ENCODE results near the gene NINJ2. TPM values are rescaled to one million over a fixed set of nuclear protein-coding genes. Genes with fewer than 3 reads are reported as not detected.
A peak's percentile ranks its signal among the peaks of the same experiment; 100 is the strongest.

The NINJ2 gene
- total and polyA plus RNA-seq, 4 experiments from 2014 or later: 3.7 to 30.3 (median 15.0) TPM

- H3K9me3 ChIP-seq (ENCODE audit: control insufficient read depth in 1 of 2, low read length in 2 of 2): no peaks in the 10 kb centered on the region
- peaks cover 0 to 2% (median 0%) of the 10 kb centered on the region in 8 donors for H3K9me3 Mint-ChIP-seq
- H3K27ac Mint-ChIP-seq: peak overlapping the region in 2 of 7 donors; percentile 36 to 59
- peaks cover 13% of the 10 kb centered on the region for H3K4me1 ChIP-seq (ENCODE audit: insufficient read depth, low read length)
- H3K4me3 ChIP-seq (ENCODE audit: low read length in 2 of 2): no peak overlapping the region
- ChIA-PET CTCF (ENCODE audit: partially characterized antibody) (interaction anchor here (1.1 to 1.2 kb wide), 2 partner anchors 26 to 60 kb away, joined by 4 read pairs; no protein-coding TSS in a partner anchor), POLR2A (ENCODE audit: partially characterized antibody) (no interaction called here)
- H3K27ac ChIP-seq (ENCODE audit: low read depth, low read length): no peak overlapping the region
- no peaks in the 10 kb centered on the region for H3K36me3 ChIP-seq (ENCODE audit: insufficient read depth, low read length)
- no peaks in the 10 kb centered on the region for H3K36me3 Mint-ChIP-seq
- H3K27me3 Mint-ChIP-seq: no peaks in the 10 kb centered on the region
- intact Hi-C loops (cut with micrococcal nuclease): no loop called here
- H3K4me3 Mint-ChIP-seq: no peak overlapping the region
- no peak for DNase-seq
- peaks cover 10 to 16% (median 14%) of the 10 kb centered on the region in 4 donors for H3K4me1 Mint-ChIP-seq
- no peaks in the 10 kb centered on the region for H3K27me3 ChIP-seq (ENCODE audit: insufficient read depth, low read length)
Observed at GRCh38 chr12:690466-690865, 27.2 kb upstream of the NINJ2 start.

- ChIA-PET POLR2A (ENCODE audit: partially characterized antibody) (interaction anchor here (0.6 to 4.0 kb wide), 14 partner anchors 9 to 119 kb away, joined by 3 to 60 read pairs (median 8); partner anchors contain the start of genes NINJ2 and WNK1), CTCF (ENCODE audit: partially characterized antibody) (interaction anchor here (0.8 to 3.5 kb wide), 9 partner anchors 9 to 129 kb away, joined by 3 to 41 read pairs (median 6); partner anchors contain the start of gene WNK1)
- no peaks in the 10 kb centered on the region for H3K9me3 ChIP-seq (ENCODE audit: control insufficient read depth in 1 of 2, low read length in 2 of 2)
- no peaks in the 10 kb centered on the region for H3K36me3 ChIP-seq (ENCODE audit: insufficient read depth, low read length)
- peak; percentile 90 to 97 (median 92) for DNase-seq
- peak overlapping the region; percentile 90 to 100 (median 99) for H3K27ac Mint-ChIP-seq
- peak overlapping the region; percentile 81 for H3K27ac ChIP-seq (ENCODE audit: low read depth, low read length)
- peak overlapping the region in 7 of 8 donors; percentile 53 to 81 (median 73) for H3K4me3 Mint-ChIP-seq
- peaks cover 32 to 43% (median 35%) of the 10 kb centered on the region in 4 donors for H3K4me1 Mint-ChIP-seq
- no peaks in the 10 kb centered on the region for H3K27me3 ChIP-seq (ENCODE audit: insufficient read depth, low read length)
- H3K4me3 ChIP-seq (ENCODE audit: low read length in 2 of 2): no peak overlapping the region
- H3K4me1 ChIP-seq (ENCODE audit: insufficient read depth, low read length): peaks cover 33% of the 10 kb centered on the region
- no peaks in the 10 kb centered on the region for H3K9me3 Mint-ChIP-seq
- H3K27me3 Mint-ChIP-seq: no peaks in the 10 kb centered on the region
- intact Hi-C loops (cut with micrococcal nuclease): loop anchor here (1.0 to 5.0 kb wide), 7 partner anchors 11 to 262 kb away; partner anchors contain the start of gene RAD52
- no peaks in the 10 kb centered on the region for H3K36me3 Mint-ChIP-seq
Observed at GRCh38 chr12:685388-685787, 22.1 kb upstream of the NINJ2 start.

GRCh38 chr12:684416-684815 lies 21.2 kb upstream of the NINJ2 start:
- H3K27ac Mint-ChIP-seq: peak overlapping the region; percentile 90 to 100 (median 99)
- ChIA-PET CTCF (ENCODE audit: partially characterized antibody) (interaction anchor here (0.9 to 3.5 kb wide), 4 partner anchors 22 to 109 kb away, joined by 3 to 41 read pairs (median 4); partner anchors contain the start of gene WNK1), POLR2A (ENCODE audit: partially characterized antibody) (interaction anchor here (1.2 to 4.0 kb wide), 6 partner anchors 10 to 67 kb away, joined by 3 to 60 read pairs (median 22); partner anchors contain the start of gene WNK1)
- intact Hi-C loops (cut with micrococcal nuclease): loop anchor here (2.0 kb wide), 2 partner anchors 18 to 40 kb away; no protein-coding TSS in a partner anchor
- peak overlapping the region in 6 of 8 donors; percentile 13 to 60 (median 34) for H3K4me3 Mint-ChIP-seq
- no peaks in the 10 kb centered on the region for H3K27me3 ChIP-seq (ENCODE audit: insufficient read depth, low read length)
- H3K9me3 Mint-ChIP-seq: no peaks in the 10 kb centered on the region
- peaks cover 33% of the 10 kb centered on the region for H3K4me1 ChIP-seq (ENCODE audit: insufficient read depth, low read length)
- H3K9me3 ChIP-seq (ENCODE audit: control insufficient read depth in 1 of 2, low read length in 2 of 2): no peaks in the 10 kb centered on the region
- DNase-seq: no peak
- no peaks in the 10 kb centered on the region for H3K36me3 Mint-ChIP-seq
- H3K36me3 ChIP-seq (ENCODE audit: insufficient read depth, low read length): no peaks in the 10 kb centered on the region
- no peaks in the 10 kb centered on the region for H3K27me3 Mint-ChIP-seq
- H3K4me1 Mint-ChIP-seq: peaks cover 33 to 50% (median 37%) of the 10 kb centered on the region in 4 donors
- peak overlapping the region; percentile 81 for H3K27ac ChIP-seq (ENCODE audit: low read depth, low read length)
- H3K4me3 ChIP-seq (ENCODE audit: low read length in 2 of 2): no peak overlapping the region

- DNase-seq: no peak
- CTCF ChIA-PET (ENCODE audit: partially characterized antibody): interaction anchor here (1.4 kb wide), 1 partner anchor 69 kb away, joined by 3 read pairs; no protein-coding TSS in a partner anchor
- Histone ChIP-seq H3K9me3 (ENCODE audit: control insufficient read depth in 1 of 2, low read length in 2 of 2) (no peaks in the 10 kb centered on the region), H3K4me3 (ENCODE audit: low read length in 2 of 2) (no peak overlapping the region), H3K27me3 (ENCODE audit: insufficient read depth, low read length) (no peaks in the 10 kb centered on the region), H3K36me3 (ENCODE audit: insufficient read depth, low read length) (no peaks in the 10 kb centered on the region), H3K27ac (ENCODE audit: low read depth, low read length) (no peak overlapping the region), H3K4me1 (ENCODE audit: insufficient read depth, low read length) (peaks cover 45% of the 10 kb centered on the region)
- Mint-ChIP-seq H3K36me3 (no peaks in the 10 kb centered on the region), H3K4me3 (no peak overlapping the region), H3K27ac (peak overlapping the region in 6 of 7 donors; percentile 5 to 74 (median 40)), H3K9me3 (no peaks in the 10 kb centered on the region), H3K27me3 (no peaks in the 10 kb centered on the region), H3K4me1 (peaks cover 36 to 65% (median 48%) of the 10 kb centered on the region in 4 donors)
- intact Hi-C loops (cut with micrococcal nuclease): no loop called here
- POLR2A ChIA-PET (ENCODE audit: partially characterized antibody): interaction anchor here (0.6 kb wide), 1 partner anchor 1011 kb away, joined by 4 read pairs; no protein-coding TSS in a partner anchor
Observed at GRCh38 chr12:681568-682256, 18.5 kb upstream of the NINJ2 start.

GRCh38 chr12:678747-679712 lies 15.8 kb upstream of the NINJ2 start:
- intact Hi-C loops (cut with micrococcal nuclease): no loop called here
- Histone ChIP-seq H3K36me3 (ENCODE audit: insufficient read depth, low read length) (no peaks in the 10 kb centered on the region), H3K27ac (ENCODE audit: low read depth, low read length) (no peak overlapping the region), H3K4me3 (ENCODE audit: low read length in 2 of 2) (no peak overlapping the region), H3K9me3 (ENCODE audit: control insufficient read depth in 1 of 2, low read length in 2 of 2) (no peaks in the 10 kb centered on the region), H3K4me1 (ENCODE audit: insufficient read depth, low read length) (peaks cover 33% of the 10 kb centered on the region), H3K27me3 (ENCODE audit: insufficient read depth, low read length) (no peaks in the 10 kb centered on the region)
- Mint-ChIP-seq H3K9me3 (no peaks in the 10 kb centered on the region), H3K4me1 (peaks cover 20 to 51% (median 36%) of the 10 kb centered on the region in 4 donors), H3K4me3 (peak overlapping the region in 4 of 8 donors; percentile 6 to 52 (median 28)), H3K36me3 (no peaks in the 10 kb centered on the region), H3K27ac (peak overlapping the region in 5 of 7 donors; percentile 14 to 82 (median 72)), H3K27me3 (no peaks in the 10 kb centered on the region)
- DNase-seq: no peak
- ChIA-PET CTCF (ENCODE audit: partially characterized antibody) (interaction anchor here (0.9 to 1.1 kb wide), 2 partner anchors 45 to 136 kb away, joined by 3 read pairs; no protein-coding TSS in a partner anchor), POLR2A (ENCODE audit: partially characterized antibody) (interaction anchor here (1.4 kb wide), 1 partner anchor 73 kb away, joined by 4 read pairs; the partner anchor contains the start of gene WNK1)

GRCh38 chr12:675562-675961 lies 12.3 kb upstream of the NINJ2 start:
- H3K27ac ChIP-seq (ENCODE audit: low read depth, low read length): no peak overlapping the region
- no peak overlapping the region for H3K4me3 ChIP-seq (ENCODE audit: low read length in 2 of 2)
- ChIA-PET POLR2A (ENCODE audit: partially characterized antibody) (interaction anchor here (1.7 to 6.6 kb wide), 6 partner anchors 10 to 76 kb away, joined by 8 to 64 read pairs (median 17); partner anchors contain the start of genes NINJ2 and WNK1), CTCF (ENCODE audit: partially characterized antibody) (interaction anchor here (1.1 to 4.0 kb wide), 3 partner anchors 10 to 75 kb away, joined by 3 to 29 read pairs (median 11); partner anchors contain the start of gene WNK1)
- intact Hi-C loops (cut with micrococcal nuclease): loop anchor here (2.0 kb wide), 1 partner anchor 75 kb away; no protein-coding TSS in a partner anchor
- H3K4me1 ChIP-seq (ENCODE audit: insufficient read depth, low read length): peaks cover 53% of the 10 kb centered on the region
- no peaks in the 10 kb centered on the region for H3K36me3 ChIP-seq (ENCODE audit: insufficient read depth, low read length)
- H3K9me3 Mint-ChIP-seq: peaks cover 0 to 1% (median 0%) of the 10 kb centered on the region in 8 donors
- DNase-seq: no peak
- H3K27me3 ChIP-seq (ENCODE audit: insufficient read depth, low read length): no peaks in the 10 kb centered on the region
- peak overlapping the region in 5 of 8 donors; percentile 54 to 72 (median 63) for H3K4me3 Mint-ChIP-seq
- H3K36me3 Mint-ChIP-seq: no peaks in the 10 kb centered on the region
- no peaks in the 10 kb centered on the region for H3K27me3 Mint-ChIP-seq
- H3K9me3 ChIP-seq (ENCODE audit: control insufficient read depth in 1 of 2, low read length in 2 of 2): no peaks in the 10 kb centered on the region
- H3K4me1 Mint-ChIP-seq: peaks cover 34 to 66% (median 51%) of the 10 kb centered on the region in 4 donors
- peak overlapping the region; percentile 53 to 100 (median 92) for H3K27ac Mint-ChIP-seq
